ENCODE results near the gene CDKN2AIP.
"Not testable (repeated sequence)": the region's sequence is repeated elsewhere in the genome, so short reads cannot be mapped to it uniquely, and the experiment has no call there.

CDKN2AIP gene

GRCh38 chr4:183413234-183414200, 30.9 kb upstream of the CDKN2AIP start:
- no peak for DNase-seq

- no peak for DNase-seq
Observed at GRCh38 chr4:183416879-183417755, 27.3 kb upstream of the CDKN2AIP start.

GRCh38 chr4:183422962-183423631, 21.3 kb upstream of the CDKN2AIP start:
- DNase-seq, result no peak

DNA sequence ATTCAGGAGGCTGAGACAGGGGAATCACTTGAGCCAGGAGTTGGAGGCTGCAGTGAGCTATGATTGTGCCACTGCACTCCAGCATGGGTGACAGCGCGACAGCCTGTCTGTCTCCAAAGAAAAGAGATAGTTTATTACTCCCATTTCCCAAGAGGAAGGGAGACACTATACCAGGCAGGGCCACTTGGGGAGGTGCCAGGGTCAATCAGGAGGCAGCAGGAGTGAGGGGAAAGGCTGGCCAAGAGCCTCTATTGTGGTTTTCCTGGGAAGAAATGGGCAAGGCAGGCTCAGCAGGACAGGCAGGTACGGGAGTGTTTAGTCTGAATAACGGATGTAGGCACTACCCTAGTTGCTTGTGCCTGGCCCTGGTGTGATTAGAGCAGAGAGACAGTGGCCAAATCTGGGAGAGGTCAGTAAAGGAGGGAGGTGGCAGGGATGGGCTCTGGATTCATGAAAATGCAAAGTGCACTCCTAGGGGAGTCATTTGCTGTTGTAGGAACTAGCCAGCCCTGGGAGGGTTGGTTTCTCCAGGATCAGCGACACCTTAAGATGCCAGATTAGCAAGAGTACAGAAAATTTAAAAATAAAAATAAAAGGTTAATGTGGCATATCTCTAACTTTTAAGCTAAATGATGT, 20.2 kb upstream of the CDKN2AIP start:
- DNase-seq, result no peak

- no peak for DNase-seq
Observed at GRCh38 chr4:183426507-183426906, 17.9 kb upstream of the CDKN2AIP start.

GRCh38 chr4:183429489-183429888, 14.9 kb upstream of the CDKN2AIP start:
- no peak for DNase-seq

DNA sequence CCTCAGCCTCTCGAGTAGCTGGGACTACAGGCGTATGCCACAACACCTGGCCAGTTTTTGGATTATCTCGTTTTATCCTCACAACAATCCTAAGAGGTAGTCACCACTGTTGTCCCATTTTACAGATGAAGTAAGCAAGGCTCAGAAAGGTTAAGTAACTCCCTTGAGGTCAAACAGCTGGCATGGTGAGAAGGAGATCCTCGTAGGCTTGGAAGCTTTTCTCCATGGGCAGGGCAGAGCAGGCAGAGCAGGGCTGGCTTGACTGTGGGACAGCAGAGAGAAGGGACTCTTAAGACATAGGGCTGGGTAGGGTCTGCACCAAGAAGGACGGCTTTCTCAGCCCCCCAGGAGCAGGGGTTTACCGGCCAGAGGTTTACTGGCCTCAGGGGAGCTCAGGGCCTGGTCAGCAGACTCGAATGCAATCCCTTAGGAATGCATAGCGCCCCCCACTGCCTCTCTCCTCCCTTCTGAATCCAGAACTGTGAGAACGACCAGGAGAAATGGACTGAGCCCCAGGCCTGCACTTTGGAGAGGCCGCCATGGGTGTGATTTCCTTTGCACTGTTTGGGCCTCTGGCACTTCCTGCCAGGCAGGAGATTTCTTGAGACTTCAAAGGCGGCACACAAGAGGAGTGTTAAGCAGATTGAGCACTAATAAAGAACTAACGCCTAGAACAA, 14.0 kb upstream of the CDKN2AIP start:
- no peak for DNase-seq

DNA sequence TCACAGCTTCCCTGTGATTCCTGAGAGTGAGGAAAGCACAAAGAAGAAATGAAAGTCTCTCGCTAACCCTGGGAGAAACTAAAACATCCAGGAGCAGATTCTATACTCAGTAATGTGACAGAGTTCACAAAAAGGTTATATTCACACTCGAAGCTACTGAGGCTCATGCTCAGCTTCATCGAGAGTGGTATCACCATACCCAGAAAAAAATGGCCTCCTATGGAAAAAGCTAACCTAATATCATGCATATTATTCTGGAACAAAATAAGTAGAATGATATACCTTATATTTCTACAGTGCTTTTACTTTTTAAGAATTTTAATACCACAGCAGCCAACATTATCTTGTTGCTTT, 13.5 kb upstream of the CDKN2AIP start:
- DNase-seq, result peak; percentile 25

DNA sequence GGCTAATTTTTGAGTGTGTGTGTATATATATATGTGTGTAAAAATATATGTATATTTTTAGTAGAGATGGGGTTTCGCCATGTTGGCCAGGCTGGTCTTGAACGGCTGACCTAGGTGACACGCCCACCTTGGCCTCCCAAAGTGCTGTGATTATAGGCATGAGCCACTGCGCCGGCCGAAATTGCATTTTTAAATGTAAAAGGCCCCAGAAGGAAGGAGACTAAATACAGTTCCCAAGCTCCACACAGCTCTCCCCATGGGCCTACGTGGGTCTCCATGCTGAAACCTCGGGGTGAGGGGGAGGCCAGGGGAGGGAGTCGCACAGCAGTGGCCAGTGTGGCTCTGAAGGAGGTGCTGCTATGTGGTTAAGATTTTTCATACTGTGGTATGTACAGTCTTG, 12.8 kb upstream of the CDKN2AIP start:
- DNase-seq, result no peak

- DNase-seq, result not testable (repeated sequence)
Observed at GRCh38 chr4:183433183-183433582, 11.3 kb upstream of the CDKN2AIP start.

DNA sequence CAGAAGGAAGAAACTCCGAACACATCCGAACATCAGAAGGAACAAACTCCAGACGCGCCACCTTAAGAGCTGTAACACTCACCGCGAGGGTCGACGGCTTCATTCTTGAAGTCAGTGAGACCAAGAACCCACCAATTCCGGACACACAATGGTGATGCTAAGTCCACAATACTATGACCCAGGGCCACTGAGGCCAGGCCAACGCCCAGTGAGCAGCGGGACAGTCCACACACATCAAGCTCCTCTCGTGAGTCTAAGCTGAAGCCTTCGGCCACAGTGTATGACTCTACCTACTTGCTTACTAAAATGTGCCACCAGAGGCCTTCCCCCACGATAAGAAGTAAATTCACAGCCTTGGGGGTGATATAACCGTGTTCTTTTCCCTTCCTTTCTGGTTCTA, 10.2 kb upstream of the CDKN2AIP start:
- DNase-seq, result no peak

GRCh38 chr4:183434666-183435190, 9.7 kb upstream of the CDKN2AIP start:
- DNase-seq, result no peak

DNA sequence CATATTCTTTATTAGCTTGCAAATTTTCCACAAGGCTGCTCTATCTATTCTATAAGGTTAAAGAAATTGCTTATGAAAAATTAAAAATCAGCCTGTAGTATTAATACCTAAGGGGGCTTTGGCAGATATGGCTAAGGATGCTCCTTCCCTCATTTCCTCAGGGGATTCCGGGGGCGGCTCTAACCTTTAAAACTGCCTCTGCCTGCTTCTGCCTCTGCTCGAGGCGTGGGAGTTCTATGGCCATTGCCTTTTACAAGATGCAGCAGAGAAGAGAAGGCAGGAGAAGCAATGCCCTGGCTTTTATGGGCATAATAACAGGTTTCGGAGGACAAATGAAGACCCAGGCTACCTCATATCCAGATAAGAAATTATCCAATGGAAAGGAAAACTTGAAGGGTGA, 8.6 kb upstream of the CDKN2AIP start:
- no peak for DNase-seq

DNA sequence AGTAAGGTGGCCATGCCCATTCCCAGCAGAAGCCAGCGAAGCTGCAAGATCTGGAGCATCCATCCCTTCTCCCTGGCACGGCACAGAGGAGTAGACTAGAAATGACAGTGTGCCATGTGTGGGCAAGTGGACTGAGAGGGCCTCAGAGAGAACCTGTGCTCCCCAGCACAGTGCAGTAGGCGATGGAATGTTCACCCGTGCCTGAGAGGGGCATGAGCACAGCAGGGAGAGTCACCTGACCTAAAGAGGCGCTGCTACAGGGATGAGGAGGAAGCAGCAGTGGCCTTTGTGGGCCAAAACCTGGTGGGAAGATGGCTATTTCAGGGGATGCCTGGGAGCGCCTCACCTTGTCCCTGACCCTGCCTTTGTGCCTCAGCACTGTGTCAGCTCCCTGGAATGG, 8.0 kb upstream of the CDKN2AIP start:
- DNase-seq, result no peak

- DNase-seq, result no peak
Observed at GRCh38 chr4:183437452-183437851, 7.0 kb upstream of the CDKN2AIP start.

- DNase-seq, result no peak
Observed at GRCh38 chr4:183438458-183439113, 5.8 kb upstream of the CDKN2AIP start.

DNA sequence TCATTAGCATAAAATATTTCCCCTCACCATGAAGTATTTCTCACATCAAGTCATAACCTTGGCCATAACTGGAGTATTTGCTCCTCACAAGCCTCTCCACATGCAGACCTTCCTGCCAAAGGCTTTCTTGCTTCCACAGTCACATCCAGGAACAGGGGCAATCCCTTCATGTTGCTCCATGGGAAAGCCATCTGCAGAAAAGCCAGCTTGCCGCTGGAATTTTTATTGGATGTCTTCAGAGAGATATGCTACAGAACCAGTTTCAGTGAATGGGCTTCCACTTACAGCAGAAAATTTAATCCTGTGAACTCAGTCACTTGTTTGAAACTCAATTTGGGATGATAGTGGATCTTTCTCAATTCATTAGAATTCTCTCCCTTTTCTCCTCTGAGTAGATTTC, 3.2 kb upstream of the CDKN2AIP start:
- no peak for DNase-seq

DNA sequence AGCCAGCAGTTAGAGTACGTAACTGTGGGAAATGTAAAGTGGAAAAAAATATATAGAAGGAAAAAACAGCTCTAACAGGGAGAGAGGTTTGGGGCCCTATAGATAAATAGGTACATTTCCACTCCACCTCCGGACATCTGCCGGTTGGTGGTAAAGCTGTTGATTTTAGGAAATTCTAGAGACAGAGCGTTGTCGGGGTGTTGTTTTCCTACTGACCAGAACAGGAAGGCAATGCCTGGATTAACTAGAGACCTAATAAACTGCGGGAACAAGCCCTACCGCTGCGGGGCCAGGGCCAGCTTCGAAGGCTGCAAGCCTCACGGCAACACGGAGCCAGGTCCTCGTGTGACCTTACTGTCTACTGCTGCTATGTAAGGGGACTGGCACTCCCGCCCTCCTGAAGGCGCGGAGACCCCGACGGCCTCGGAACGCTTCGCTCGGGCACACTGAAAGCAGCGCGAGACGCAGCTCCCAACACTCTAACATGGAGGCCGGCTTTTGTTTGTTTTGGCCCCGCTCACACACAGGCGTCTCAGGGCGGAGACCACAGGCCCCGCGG, 702 bp upstream of the CDKN2AIP start:
- peak; percentile 44 for DNase-seq

- DNase-seq, result peak; percentile 49
Observed at GRCh38 chr4:183445097-183445428, 627 bp downstream of the CDKN2AIP start.

DNA sequence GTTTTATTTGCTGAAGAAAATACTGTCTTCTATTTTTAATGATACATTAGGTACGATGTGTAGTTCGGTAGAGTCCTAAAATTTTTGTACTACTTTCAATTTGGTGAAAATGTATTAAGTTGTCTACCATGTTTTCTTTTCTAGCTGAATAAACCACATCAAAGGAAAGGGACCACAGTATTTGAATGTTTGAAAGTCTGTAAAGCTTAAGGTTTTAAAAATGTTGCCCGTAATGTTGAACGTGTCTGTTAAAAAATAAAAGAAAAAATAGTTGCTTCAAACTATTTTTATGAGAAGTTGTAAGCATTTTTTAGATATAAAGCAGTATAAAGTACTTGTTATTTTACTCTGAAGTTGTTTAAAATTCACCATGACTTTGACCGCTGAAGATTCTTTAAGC, 3.2 kb downstream of the CDKN2AIP start:
- no peak for DNase-seq

GRCh38 chr4:183448436-183448835, 4.0 kb downstream of the CDKN2AIP start:
- DNase-seq, result no peak

Measured in inflammatory macrophage treated with lipopolysaccharide for 4 hours (primary cell).